GM23338 (cell line): ENCODE measurements around the gene NFATC1. TPM values are rescaled to one million over a fixed set of nuclear protein-coding genes. Genes with fewer than 3 reads are reported as not detected.

Experiments used
- ATAC-seq: fragments of 200-7000 bp; cut with Tn5 transposase; 3 replicates; pipeline ENCODE4 v1.9.1; 2020
- DNase-seq: peaks from one replicate; pipeline ENCODE4 v3.0.0-alpha.2; 2015; ENCODE audit warnings: low spot score
- H2AFZ ChIP-seq: fragments of 200-600 bp; sonication (generic); 2 replicates; pipeline ENCODE4 v1.8.0; 2016; ENCODE audit warnings: antibody characterized with exemption, mild to moderate bottlenecking, moderate library complexity
- H3F3A ChIP-seq: fragments of 200-600 bp; sonication (generic); replicated peaks from 2 replicates; pipeline ENCODE4 v1.8.0; 2017; ENCODE audit warnings: antibody characterized with exemption, mixed run types, low read depth
- H3K27ac ChIP-seq: fragments of 200-600 bp; sonication (generic); 2 replicates; pipeline ENCODE4 v1.6.1; 2016; ENCODE audit warnings: low read depth
- H3K27me3 ChIP-seq: fragments of 200-600 bp; sonication (generic); 2 replicates; pipeline ENCODE4 v1.8.0; 2016; ENCODE audit warnings: mild to moderate bottlenecking, mixed run types, moderate library complexity; ENCODE audit not compliant: insufficient read depth
- H3K36me3 ChIP-seq: fragments of 200-600 bp; sonication (generic); 2 replicates; pipeline ENCODE4 v1.8.0; 2016; ENCODE audit warnings: mild to moderate bottlenecking; ENCODE audit not compliant: insufficient read depth
- H3K4me1 ChIP-seq: fragments of 200-600 bp; sonication (generic); 2 replicates; pipeline ENCODE4 v1.8.0; 2016; ENCODE audit warnings: mild to moderate bottlenecking, moderate library complexity; ENCODE audit not compliant: insufficient read depth
- H3K4me2 ChIP-seq: fragments of 200-600 bp; sonication (generic); 2 replicates; pipeline ENCODE4 v1.7.1; 2017; ENCODE audit warnings: mixed run types
- H3K4me3 ChIP-seq: fragments of 200-600 bp; sonication (generic); 2 replicates; pipeline ENCODE4 v1.6.1; 2016; ENCODE audit warnings: mixed run types
- H3K79me2 ChIP-seq: fragments of 200-600 bp; sonication (generic); replicated peaks from 2 replicates; pipeline ENCODE4 v1.8.0; 2017; ENCODE audit warnings: mild to moderate bottlenecking; ENCODE audit not compliant: insufficient read depth
- H3K9me2 ChIP-seq: fragments of 200-600 bp; sonication (generic); 2 replicates; pipeline ENCODE4 v1.8.0; 2017; ENCODE audit not compliant: insufficient read depth
- H4K20me1 ChIP-seq: fragments of 200-600 bp; sonication (generic); replicated peaks from 2 replicates; pipeline ENCODE4 v1.8.0; 2017; ENCODE audit warnings: mild to moderate bottlenecking; ENCODE audit not compliant: insufficient read depth
- H3K27ac Mint-ChIP-seq: 2 replicates; pipeline ENCODE4 v1.8.0; 2020; ENCODE audit warnings: inconsistent platforms, mild to moderate bottlenecking, moderate library complexity, mixed read lengths
- H3K27me3 Mint-ChIP-seq: 3 replicates; pipeline ENCODE4 v1.8.0; 2022; ENCODE audit warnings: low read depth, mild to moderate bottlenecking, moderate library complexity, mixed read lengths, inconsistent platforms; ENCODE audit not compliant: insufficient read depth, poor library complexity
- H3K36me3 Mint-ChIP-seq: 3 replicates; pipeline ENCODE4 v1.8.0; 2021; ENCODE audit warnings: low read depth, mild to moderate bottlenecking, inconsistent platforms, moderate library complexity, mixed read lengths
- H3K4me1 Mint-ChIP-seq: 3 replicates; pipeline ENCODE4 v1.8.0; 2020; ENCODE audit warnings: mild to moderate bottlenecking, inconsistent platforms, mixed read lengths
- H3K4me3 Mint-ChIP-seq: 3 replicates; pipeline ENCODE4 v1.8.0; 2021; ENCODE audit warnings: moderate library complexity, mild to moderate bottlenecking, inconsistent platforms, mixed read lengths
- H3K9me3 Mint-ChIP-seq: 3 replicates; pipeline ENCODE4 v1.8.0; 2020; ENCODE audit warnings: moderate library complexity, mild to moderate bottlenecking, inconsistent platforms, mixed read lengths
- CREB1 ChIP-seq: fragments of 250-450 bp; sonication (Bioruptor Pico); IDR thresholded peaks from 2 replicates; pipeline ENCODE4 v1.5.0; 2020; ENCODE audit warnings: low read depth, mild to moderate bottlenecking, moderate library complexity
- JUNB ChIP-seq: IDR thresholded peaks from one replicate; pipeline ENCODE4 v1.6.1; 2016; ENCODE audit warnings: antibody characterized with exemption; ENCODE audit not compliant: unreplicated experiment
- POLR2AphosphoS5 ChIP-seq: IDR thresholded peaks from 2 replicates; pipeline ENCODE4 v1.6.1; 2016; ENCODE audit warnings: antibody characterized with exemption, low read depth
- STAT1 ChIP-seq: IDR thresholded peaks from one replicate; pipeline ENCODE4 v1.6.1; 2016; ENCODE audit warnings: antibody characterized with exemption; ENCODE audit not compliant: unreplicated experiment
- ZNF331 ChIP-seq: fragments of 250-450 bp; sonication (Bioruptor Pico); IDR thresholded peaks from 2 replicates; pipeline ENCODE4 v1.5.0; 2020; ENCODE audit warnings: low read depth, mild to moderate bottlenecking, moderate library complexity
- polyA plus RNA-seq: library from polyadenylated mRNA; unstranded; fragments of >200 nt; fragmentation: Nextera tagmentation; extraction: Ambion mirVana; gene quantifications from 2 replicates; pipeline ENCODE4 v1.2.1, GENCODE V29; 2016
- total RNA-seq: library from RNA; depleted of rRNA; stranded (reverse); fragments of >200 nt; shearing (Covaris generic); gene quantifications from 2 replicates; pipeline ENCODE4 v1.2.3, GENCODE V29; 2014
- TF ChIP-seq, protein P1 (sequence below): fragments of 250-450 bp; sonication (Bioruptor Pico); IDR thresholded peaks from 2 replicates; pipeline ENCODE4 v1.5.0; 2020; ENCODE audit warnings: mild to moderate bottlenecking, moderate library complexity
- TF ChIP-seq, protein P2 (sequence below), 2 experiments: fragments of 200-600 bp in 1 of 2; sonication (generic) in 1 of 2; conservative IDR thresholded peaks; 2 replicates each; pipeline versions ENCODE4 v1.5.1 to v1.6.1; 2016 to 2017; ENCODE audit warnings: antibody characterized with exemption in 2 of 2, low read depth in 2 of 2, mild to moderate bottlenecking in 2 of 2, moderate library complexity in 1 of 2

The NFATC1 gene
- total and polyA plus RNA-seq, 2 experiments from 2014 or later, result 3.9 to 6.4 TPM

- TF ChIP-seq, protein P1, sequence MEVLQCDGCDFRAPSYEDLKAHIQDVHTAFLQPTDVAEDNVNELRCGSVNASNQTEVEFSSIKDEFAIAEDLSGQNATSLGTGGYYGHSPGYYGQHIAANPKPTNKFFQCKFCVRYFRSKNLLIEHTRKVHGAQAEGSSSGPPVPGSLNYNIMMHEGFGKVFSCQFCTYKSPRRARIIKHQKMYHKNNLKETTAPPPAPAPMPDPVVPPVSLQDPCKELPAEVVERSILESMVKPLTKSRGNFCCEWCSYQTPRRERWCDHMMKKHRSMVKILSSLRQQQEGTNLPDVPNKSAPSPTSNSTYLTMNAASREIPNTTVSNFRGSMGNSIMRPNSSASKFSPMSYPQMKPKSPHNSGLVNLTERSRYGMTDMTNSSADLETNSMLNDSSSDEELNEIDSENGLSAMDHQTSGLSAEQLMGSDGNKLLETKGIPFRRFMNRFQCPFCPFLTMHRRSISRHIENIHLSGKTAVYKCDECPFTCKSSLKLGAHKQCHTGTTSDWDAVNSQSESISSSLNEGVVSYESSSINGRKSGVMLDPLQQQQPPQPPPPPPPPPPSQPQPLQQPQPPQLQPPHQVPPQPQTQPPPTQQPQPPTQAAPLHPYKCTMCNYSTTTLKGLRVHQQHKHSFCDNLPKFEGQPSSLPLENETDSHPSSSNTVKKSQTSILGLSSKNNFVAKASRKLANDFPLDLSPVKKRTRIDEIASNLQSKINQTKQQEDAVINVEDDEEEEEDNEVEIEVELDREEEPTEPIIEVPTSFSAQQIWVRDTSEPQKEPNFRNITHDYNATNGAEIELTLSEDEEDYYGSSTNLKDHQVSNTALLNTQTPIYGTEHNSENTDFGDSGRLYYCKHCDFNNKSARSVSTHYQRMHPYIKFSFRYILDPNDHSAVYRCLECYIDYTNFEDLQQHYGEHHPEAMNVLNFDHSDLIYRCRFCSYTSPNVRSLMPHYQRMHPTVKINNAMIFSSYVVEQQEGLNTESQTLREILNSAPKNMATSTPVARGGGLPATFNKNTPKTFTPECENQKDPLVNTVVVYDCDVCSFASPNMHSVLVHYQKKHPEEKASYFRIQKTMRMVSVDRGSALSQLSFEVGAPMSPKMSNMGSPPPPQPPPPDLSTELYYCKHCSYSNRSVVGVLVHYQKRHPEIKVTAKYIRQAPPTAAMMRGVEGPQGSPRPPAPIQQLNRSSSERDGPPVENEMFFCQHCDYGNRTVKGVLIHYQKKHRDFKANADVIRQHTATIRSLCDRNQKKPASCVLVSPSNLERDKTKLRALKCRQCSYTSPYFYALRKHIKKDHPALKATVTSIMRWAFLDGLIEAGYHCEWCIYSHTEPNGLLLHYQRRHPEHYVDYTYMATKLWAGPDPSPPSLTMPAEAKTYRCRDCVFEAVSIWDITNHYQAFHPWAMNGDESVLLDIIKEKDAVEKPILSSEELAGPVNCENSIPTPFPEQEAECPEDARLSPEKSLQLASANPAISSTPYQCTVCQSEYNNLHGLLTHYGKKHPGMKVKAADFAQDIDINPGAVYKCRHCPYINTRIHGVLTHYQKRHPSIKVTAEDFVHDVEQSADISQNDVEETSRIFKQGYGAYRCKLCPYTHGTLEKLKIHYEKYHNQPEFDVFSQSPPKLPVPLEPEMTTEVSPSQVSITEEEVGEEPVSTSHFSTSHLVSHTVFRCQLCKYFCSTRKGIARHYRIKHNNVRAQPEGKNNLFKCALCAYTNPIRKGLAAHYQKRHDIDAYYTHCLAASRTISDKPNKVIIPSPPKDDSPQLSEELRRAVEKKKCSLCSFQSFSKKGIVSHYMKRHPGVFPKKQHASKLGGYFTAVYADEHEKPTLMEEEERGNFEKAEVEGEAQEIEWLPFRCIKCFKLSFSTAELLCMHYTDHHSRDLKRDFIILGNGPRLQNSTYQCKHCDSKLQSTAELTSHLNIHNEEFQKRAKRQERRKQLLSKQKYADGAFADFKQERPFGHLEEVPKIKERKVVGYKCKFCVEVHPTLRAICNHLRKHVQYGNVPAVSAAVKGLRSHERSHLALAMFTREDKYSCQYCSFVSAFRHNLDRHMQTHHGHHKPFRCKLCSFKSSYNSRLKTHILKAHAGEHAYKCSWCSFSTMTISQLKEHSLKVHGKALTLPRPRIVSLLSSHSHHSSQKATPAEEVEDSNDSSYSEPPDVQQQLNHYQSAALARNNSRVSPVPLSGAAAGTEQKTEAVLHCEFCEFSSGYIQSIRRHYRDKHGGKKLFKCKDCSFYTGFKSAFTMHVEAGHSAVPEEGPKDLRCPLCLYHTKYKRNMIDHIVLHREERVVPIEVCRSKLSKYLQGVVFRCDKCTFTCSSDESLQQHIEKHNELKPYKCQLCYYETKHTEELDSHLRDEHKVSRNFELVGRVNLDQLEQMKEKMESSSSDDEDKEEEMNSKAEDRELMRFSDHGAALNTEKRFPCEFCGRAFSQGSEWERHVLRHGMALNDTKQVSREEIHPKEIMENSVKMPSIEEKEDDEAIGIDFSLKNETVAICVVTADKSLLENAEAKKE, result no peak
- TF ChIP-seq POLR2AphosphoS5, result no peak
These were observed 11.5 kb upstream of the NFATC1 start (continued) for GRCh38 chr18:79384151-79384807.

DNA sequence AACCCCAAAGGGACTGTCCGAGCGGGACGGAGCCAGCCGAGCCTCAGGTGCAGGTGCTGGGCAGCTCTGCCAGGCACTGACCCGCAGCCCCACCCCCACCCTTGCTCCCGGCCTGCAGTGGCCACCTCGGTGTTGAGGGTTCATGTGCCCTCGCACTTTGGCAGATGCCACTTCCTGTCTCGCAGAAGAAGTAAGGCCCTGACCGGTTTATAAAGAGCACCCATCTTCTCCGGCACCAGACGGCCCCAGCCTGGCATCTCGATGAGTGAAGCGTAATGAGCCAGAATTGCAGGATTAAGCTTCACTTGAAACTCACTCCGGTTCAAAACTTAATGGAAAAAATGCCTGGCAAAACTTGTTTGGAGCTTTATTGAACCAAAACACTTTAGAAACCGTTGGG lies 10.9 kb upstream of the NFATC1 start:
- DNase-seq, result no peak
- H3K79me2 ChIP-seq, result no peaks in the 10 kb centered on the region
- Mint-ChIP-seq H3K4me3 (no peak overlapping the region), H3K27me3 (peaks cover 16% of the 10 kb centered on the region), H3K27ac (no peak overlapping the region), H3K9me3 (no peaks in the 10 kb centered on the region), H3K36me3 (no peaks in the 10 kb centered on the region), H3K4me1 (peaks cover 9% of the 10 kb centered on the region; the same call in 2 of the 3 replicates)
- H3K27me3 ChIP-seq, result peaks cover 7% of the 10 kb centered on the region; the same call in 1 of the 2 replicates
- no peaks in the 10 kb centered on the region for H3K36me3 ChIP-seq
- no peak overlapping the region for H3K4me3 ChIP-seq
- H3K27ac ChIP-seq, result no peak overlapping the region
- H2AFZ ChIP-seq, result no peak overlapping the region
- no peaks in the 10 kb centered on the region for H3F3A ChIP-seq
- no peaks in the 10 kb centered on the region for H4K20me1 ChIP-seq
- no peak overlapping the region for H3K4me2 ChIP-seq
- H3K9me2 ChIP-seq, result no peaks in the 10 kb centered on the region
- H3K4me1 ChIP-seq, result no peaks in the 10 kb centered on the region
- no peak for ATAC-seq
- no peak for TF ChIP-seq STAT1
- TF ChIP-seq, protein P2, sequence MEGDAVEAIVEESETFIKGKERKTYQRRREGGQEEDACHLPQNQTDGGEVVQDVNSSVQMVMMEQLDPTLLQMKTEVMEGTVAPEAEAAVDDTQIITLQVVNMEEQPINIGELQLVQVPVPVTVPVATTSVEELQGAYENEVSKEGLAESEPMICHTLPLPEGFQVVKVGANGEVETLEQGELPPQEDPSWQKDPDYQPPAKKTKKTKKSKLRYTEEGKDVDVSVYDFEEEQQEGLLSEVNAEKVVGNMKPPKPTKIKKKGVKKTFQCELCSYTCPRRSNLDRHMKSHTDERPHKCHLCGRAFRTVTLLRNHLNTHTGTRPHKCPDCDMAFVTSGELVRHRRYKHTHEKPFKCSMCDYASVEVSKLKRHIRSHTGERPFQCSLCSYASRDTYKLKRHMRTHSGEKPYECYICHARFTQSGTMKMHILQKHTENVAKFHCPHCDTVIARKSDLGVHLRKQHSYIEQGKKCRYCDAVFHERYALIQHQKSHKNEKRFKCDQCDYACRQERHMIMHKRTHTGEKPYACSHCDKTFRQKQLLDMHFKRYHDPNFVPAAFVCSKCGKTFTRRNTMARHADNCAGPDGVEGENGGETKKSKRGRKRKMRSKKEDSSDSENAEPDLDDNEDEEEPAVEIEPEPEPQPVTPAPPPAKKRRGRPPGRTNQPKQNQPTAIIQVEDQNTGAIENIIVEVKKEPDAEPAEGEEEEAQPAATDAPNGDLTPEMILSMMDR (conservative IDR thresholded peaks at IDR 0.05; ENCODE audit: low read depth in 2 of 2), result no peak
- TF ChIP-seq POLR2AphosphoS5, result no peak
- no peak for TF ChIP-seq JUNB
- TF ChIP-seq, protein P1, result no peak
- no peak for TF ChIP-seq ZNF331 (CRISPR knock-in tag)
- TF ChIP-seq CREB1, result no peak
